GM21619 (cell line): ENCODE measurements around the gene RELL2.

Source experiments
- ATAC-seq: cut with Tn5 transposase; IDR thresholded peaks from one replicate; pipeline ENCODE4 v1.9.1; 2021; ENCODE audit not compliant: unreplicated experiment

Gene RELL2

GRCh38 chr5:141618804-141619554 lies 17.8 kb upstream of the RELL2 start, which contains the start of gene DIAPH1:
TSS of gene DIAPH1 (minus strand) at chr5:141619000. CDS start at chr5:141618914, 86 bp downstream.
- peak; percentile 83 for ATAC-seq

- ATAC-seq, result peak; percentile 39
These were observed 13.6 kb upstream of the RELL2 start for GRCh38 chr5:141623186-141623585.

GRCh38 chr5:141623611-141624010 lies 13.2 kb upstream of the RELL2 start:
- no peak for ATAC-seq

- ATAC-seq, result no peak
These were observed 8.5 kb upstream of the RELL2 start for GRCh38 chr5:141628175-141628788.

- ATAC-seq, result no peak
These were observed 6.1 kb upstream of the RELL2 start for GRCh38 chr5:141630570-141631140.

GRCh38 chr5:141632650-141633049 lies 4.1 kb upstream of the RELL2 start:
- ATAC-seq, result no peak

- ATAC-seq, result peak; percentile 60
These were observed 2.8 kb upstream of the RELL2 start for GRCh38 chr5:141633871-141634561.

- ATAC-seq, result no peak
These were observed 2.1 kb upstream of the RELL2 start for GRCh38 chr5:141634720-141635119.

- no peak for ATAC-seq
These were observed 1.2 kb upstream of the RELL2 start for GRCh38 chr5:141635646-141636045.

GRCh38 chr5:141636106-141636412 lies 738 bp upstream of the RELL2 start:
- no peak for ATAC-seq

GRCh38 chr5:141637123-141637766 lies 448 bp downstream of the RELL2 start:
- peak; percentile 16 for ATAC-seq

- no peak for ATAC-seq
These were observed 1.1 kb downstream of the RELL2 start for GRCh38 chr5:141637767-141638419.

GRCh38 chr5:141638771-141639170 lies 2.0 kb downstream of the RELL2 start:
- no peak for ATAC-seq

GRCh38 chr5:141639357-141640050 lies 2.7 kb downstream of the RELL2 start:
- no peak for ATAC-seq

- ATAC-seq, result no peak
These were observed 3.2 kb downstream of the RELL2 start for GRCh38 chr5:141640051-141640415.

- ATAC-seq, result no peak
These were observed 3.9 kb downstream of the RELL2 start for GRCh38 chr5:141640698-141641097.

GRCh38 chr5:141641634-141642267 lies 5.0 kb downstream of the RELL2 start:
- ATAC-seq, result peak; percentile 56

- ATAC-seq, result no peak
These were observed 9.2 kb downstream of the RELL2 start for GRCh38 chr5:141646026-141646425.

- no peak for ATAC-seq
These were observed 10.4 kb downstream of the RELL2 start for GRCh38 chr5:141647242-141647641.

GRCh38 chr5:141647851-141648250 lies 11.1 kb downstream of the RELL2 start:
- no peak for ATAC-seq
